B cell (primary cell): Measurements from ENCODE around the gene INTU. TPM values are rescaled to one million over a fixed set of nuclear protein-coding genes. Genes with fewer than 3 reads are reported as not detected.

Source experiments
- ATAC-seq: fragments of 200-7000 bp; cut with Tn5 transposase; one replicate; pipeline ENCODE4 v1.10.0; 2021; ENCODE audit warnings: low read depth, mild to moderate bottlenecking, moderate number of reproducible peaks, moderate library complexity
- CTCF ChIA-PET: fragments of 350-600 bp; sonication (Branson Sonifier 250); formaldehyde crosslinking; loops from one replicate; lab custom pipeline; 2021; ENCODE audit warnings: antibody characterized with exemption, inconsistent platforms; lab: Charles Lee
- POLR2A ChIA-PET: fragments of 350-600 bp; sonication (Branson Sonifier 250); formaldehyde crosslinking; loops from one replicate; lab custom pipeline; 2021; ENCODE audit warnings: antibody characterized with exemption; lab: Charles Lee
- DNase-seq: peaks from one replicate; pipeline ENCODE4 v3.0.0; 2013
- H2AFZ ChIP-seq: 2 replicates; pipeline ENCODE4 v1.6.1; 2012; ENCODE audit warnings: mild to moderate bottlenecking, low read depth, low read length; ENCODE audit not compliant: insufficient read depth, poor library complexity, severe bottlenecking
- H3K27ac ChIP-seq, 2 donors: 1 replicate in 1 of 2; 2 replicates in 1 of 2; pipeline ENCODE4 v1.5.1; 2012 to 2013; ENCODE audit warnings: low read length in 2 of 2, mild to moderate bottlenecking in 2 of 2, moderate library complexity in 1 of 2
- H3K27me3 ChIP-seq, 4 experiments: fragments of 200-600 bp in 1 of 4; sonication (generic) in 1 of 4; replicated peaks in 1 of 4; 1 replicate in 2 of 4; 2 replicates in 2 of 4; pipeline versions ENCODE4 v1.6.1 to v1.7.0; 2013 to 2016; ENCODE audit warnings: low read length in 3 of 4, mild to moderate bottlenecking in 2 of 4, mixed read lengths in 1 of 4, moderate library complexity in 1 of 4; ENCODE audit not compliant: insufficient read depth in 4 of 4, control insufficient read depth in 3 of 4; ENCODE audit errors: control extremely low read depth in 1 of 4
- H3K36me3 ChIP-seq, 2 experiments: replicated peaks in 1 of 2; 1 replicate in 1 of 2; 2 replicates in 1 of 2; pipeline versions ENCODE4 v1.6.1 to v1.7.1; 2013; ENCODE audit warnings: low read length in 1 of 2; ENCODE audit not compliant: insufficient read depth in 2 of 2, control insufficient read depth in 1 of 2; ENCODE audit errors: control extremely low read depth in 1 of 2, extremely low read depth in 1 of 2
- H3K4me1 ChIP-seq, 2 donors: fragments of 200-600 bp in 1 of 2; sonication (generic) in 1 of 2; 1 replicate in 1 of 2; 2 replicates in 1 of 2; pipeline versions ENCODE4 v1.5.1 to v1.6.1; 2013 to 2017; ENCODE audit warnings: low read length in 2 of 2; ENCODE audit not compliant: control insufficient read depth in 2 of 2, insufficient read depth in 2 of 2
- H3K4me2 ChIP-seq: replicated peaks from 2 replicates; pipeline ENCODE3; 2012; ENCODE audit warnings: mild to moderate bottlenecking, low read depth, low read length; ENCODE audit not compliant: poor library complexity, severe bottlenecking
- H3K4me3 ChIP-seq, 5 experiments: fragments of 200-600 bp in 1 of 5; sonication (generic) in 1 of 5; 1 replicate in 3 of 5; 2 replicates in 2 of 5; pipeline versions ENCODE4 v1.5.1 to v1.7.0; 2011 to 2016; ENCODE audit warnings: low read length in 4 of 5, mild to moderate bottlenecking in 4 of 5, low read depth in 2 of 5, control low read depth in 1 of 5, moderate library complexity in 1 of 5; ENCODE audit not compliant: insufficient read depth in 1 of 5; ENCODE audit errors: control extremely low read depth in 1 of 5, extremely low read depth in 1 of 5
- H3K79me2 ChIP-seq: fragments of 200-600 bp; sonication (generic); one replicate; pipeline ENCODE4 v1.6.0; 2016; ENCODE audit warnings: low read length; ENCODE audit not compliant: control insufficient read depth, insufficient read depth
- H3K9ac ChIP-seq: fragments of 200-600 bp; sonication (generic); 2 replicates; pipeline ENCODE4 v1.6.1; 2017; ENCODE audit warnings: mild to moderate bottlenecking, low read length, moderate library complexity
- H3K9me3 ChIP-seq, 3 donors: one replicate each; pipeline versions ENCODE4 v1.6.1 to v1.7.1; 2013; ENCODE audit warnings: low read length in 2 of 3; ENCODE audit not compliant: control insufficient read depth in 2 of 3, insufficient read depth in 1 of 3; ENCODE audit errors: control extremely low read depth in 1 of 3
- H4K20me1 ChIP-seq: 2 replicates; pipeline ENCODE4 v1.6.0; 2012; ENCODE audit warnings: mild to moderate bottlenecking, low read length; ENCODE audit not compliant: insufficient read depth, control insufficient read depth, poor library complexity, severe bottlenecking
- H3K27ac Mint-ChIP-seq: one replicate; pipeline ENCODE4 v1.8.0; 2021; ENCODE audit warnings: mixed read lengths
- H3K27me3 Mint-ChIP-seq: one replicate; pipeline ENCODE4 v1.8.0; 2021; ENCODE audit warnings: mixed read lengths
- H3K4me1 Mint-ChIP-seq: one replicate; pipeline ENCODE4 v1.8.0; 2021; ENCODE audit warnings: mixed read lengths
- H3K4me3 Mint-ChIP-seq: one replicate; pipeline ENCODE4 v1.8.0; 2021; ENCODE audit warnings: mixed read lengths
- H3K9me3 Mint-ChIP-seq: one replicate; pipeline ENCODE4 v1.8.0; 2022; ENCODE audit warnings: mixed read lengths; ENCODE audit not compliant: insufficient read depth
- EZH2 ChIP-seq: IDR thresholded peaks from 2 replicates; pipeline ENCODE4 v1.6.1; 2012; ENCODE audit warnings: borderline replicate concordance, low read depth, mild to moderate bottlenecking, moderate library complexity, low read length; ENCODE audit not compliant: insufficient read depth, poor library complexity, severe bottlenecking
- WGBS: methylation state at CpG from one replicate; pipeline ENCODE4 v1.1.5; 2013; ENCODE audit warnings: missing lambda C conversion rate; ENCODE audit not compliant: insufficient coverage; 5-methylcytosine and 5-hydroxymethylcytosine counted together
- intact Hi-C: fragments of 100-400 bp; cut with micrococcal nuclease; formaldehyde crosslinking; loops from one replicate; pipeline ENCODE4 v1.10.0; 2022
- polyA plus RNA-seq: library from polyadenylated mRNA; depleted of rRNA; stranded (reverse); fragments of >200 nt; gene quantifications from 2 replicates; pipeline ENCODE4 v1.2.3, GENCODE V29; 2012
- total RNA-seq, 2 donors: library from RNA; stranded (reverse); fragments of 120-200 nt in 1 of 2; gene quantifications; 1 replicate in 1 of 2; 2 replicates in 1 of 2; pipeline versions ENCODE4 v1.2.3 to v1.2.4, GENCODE V29; 2013 to 2022
- TF ChIP-seq, protein P1 (sequence below): fragments of 200-600 bp; IDR thresholded peaks from one replicate; pipeline ENCODE4 v1.8.0; 2022; ENCODE audit warnings: antibody characterized with exemption, mild to moderate bottlenecking

INTU gene
- total and polyA plus RNA-seq, 2 donors (not counting 1 experiment from before 2014, with no cell fraction given): not detected

DNA sequence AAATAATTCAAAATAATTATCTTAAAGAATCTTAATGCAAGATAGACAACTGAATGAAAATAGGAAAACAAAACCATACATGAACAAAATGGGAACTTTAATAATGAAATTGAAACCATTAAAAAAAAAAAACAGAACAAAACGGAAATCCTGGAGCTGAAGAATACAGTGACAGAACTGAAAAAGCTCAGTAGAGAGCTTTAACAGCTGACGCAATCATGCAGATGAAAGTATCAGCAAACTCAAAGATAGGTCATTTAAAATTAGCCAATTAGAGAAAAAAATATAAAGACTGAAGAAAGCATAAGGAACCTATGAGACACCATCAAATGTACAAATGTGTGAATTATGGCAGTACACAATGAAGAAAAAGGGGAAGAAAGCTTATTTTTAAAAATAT is 116.2 kb downstream of the INTU start:
- Mint-ChIP-seq H3K27me3 (peaks cover 12% of the 10 kb centered on the region), H3K4me1 (no peaks in the 10 kb centered on the region), H3K9me3 (no peaks in the 10 kb centered on the region), H3K4me3 (no peak overlapping the region), H3K27ac (no peak overlapping the region)
- H3K4me3 ChIP-seq: no peak overlapping the region
- no peak for ATAC-seq
- no peak overlapping the region for H3K9ac ChIP-seq
- no peaks in the 10 kb centered on the region for H3K27me3 ChIP-seq
- CTCF ChIA-PET: no interaction called here
- H3K4me2 ChIP-seq: no peak overlapping the region
- 100% methylated on average over 1 of the region's 2 CpGs for WGBS
- intact Hi-C loops: no loop called here
- peaks cover 2 to 10% (median 10%) of the 10 kb centered on the region in 3 donors for H3K9me3 ChIP-seq
- POLR2A ChIA-PET: no interaction called here
- no peaks in the 10 kb centered on the region for H4K20me1 ChIP-seq
- TF ChIP-seq, protein P1, sequence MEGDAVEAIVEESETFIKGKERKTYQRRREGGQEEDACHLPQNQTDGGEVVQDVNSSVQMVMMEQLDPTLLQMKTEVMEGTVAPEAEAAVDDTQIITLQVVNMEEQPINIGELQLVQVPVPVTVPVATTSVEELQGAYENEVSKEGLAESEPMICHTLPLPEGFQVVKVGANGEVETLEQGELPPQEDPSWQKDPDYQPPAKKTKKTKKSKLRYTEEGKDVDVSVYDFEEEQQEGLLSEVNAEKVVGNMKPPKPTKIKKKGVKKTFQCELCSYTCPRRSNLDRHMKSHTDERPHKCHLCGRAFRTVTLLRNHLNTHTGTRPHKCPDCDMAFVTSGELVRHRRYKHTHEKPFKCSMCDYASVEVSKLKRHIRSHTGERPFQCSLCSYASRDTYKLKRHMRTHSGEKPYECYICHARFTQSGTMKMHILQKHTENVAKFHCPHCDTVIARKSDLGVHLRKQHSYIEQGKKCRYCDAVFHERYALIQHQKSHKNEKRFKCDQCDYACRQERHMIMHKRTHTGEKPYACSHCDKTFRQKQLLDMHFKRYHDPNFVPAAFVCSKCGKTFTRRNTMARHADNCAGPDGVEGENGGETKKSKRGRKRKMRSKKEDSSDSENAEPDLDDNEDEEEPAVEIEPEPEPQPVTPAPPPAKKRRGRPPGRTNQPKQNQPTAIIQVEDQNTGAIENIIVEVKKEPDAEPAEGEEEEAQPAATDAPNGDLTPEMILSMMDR: no peak
- no peak for TF ChIP-seq EZH2
- H3K36me3 ChIP-seq: no peaks in the 10 kb centered on the region
- no peak for DNase-seq
- no peaks in the 10 kb centered on the region for H3K4me1 ChIP-seq
- H2AFZ ChIP-seq: no peak overlapping the region
- H3K79me2 ChIP-seq: no peaks in the 10 kb centered on the region
- H3K27ac ChIP-seq: no peak overlapping the region

- no peak overlapping the region for H3K27ac Mint-ChIP-seq
- no peak overlapping the region for H3K4me2 ChIP-seq
- ChIA-PET POLR2A (no interaction called here), CTCF (no interaction called here)
- DNase-seq (no peak), ATAC-seq (no peak)
- no peaks in the 10 kb centered on the region for H4K20me1 ChIP-seq
- no peaks in the 10 kb centered on the region for H3K4me1 ChIP-seq
- H3K9me3 Mint-ChIP-seq: peaks cover 2% of the 10 kb centered on the region
- no peaks in the 10 kb centered on the region for H3K36me3 ChIP-seq
- H3K9ac ChIP-seq: no peak overlapping the region
- peaks cover 0 to 2% (median 2%) of the 10 kb centered on the region in 3 donors for H3K9me3 ChIP-seq
- H3K4me3 ChIP-seq: no peak overlapping the region
- peaks cover 3% of the 10 kb centered on the region for H3K27me3 Mint-ChIP-seq
- intact Hi-C loops: no loop called here
- no peaks in the 10 kb centered on the region for H3K27me3 ChIP-seq
- no CpG with 5 or more reads among the region's 2 CpGs for WGBS
- no peaks in the 10 kb centered on the region for H3K79me2 ChIP-seq
- no peak overlapping the region for H2AFZ ChIP-seq
- H3K27ac ChIP-seq: no peak overlapping the region
- H3K4me3 Mint-ChIP-seq: no peak overlapping the region
- no peak for TF ChIP-seq EZH2
- TF ChIP-seq, protein P1: no peak
- no peaks in the 10 kb centered on the region for H3K4me1 Mint-ChIP-seq
Observed at GRCh38 chr4:127756906-127757305, 124.1 kb downstream of the INTU start.
